Sigmoid colon (tissue), 4 donors: ENCODE measurements around the gene AK3.

Experiments
- CTCF ChIP-seq, 4 experiments: fragments of 450-650 bp in 3 of 4; fragments of 200-600 bp in 1 of 4; IDR thresholded peaks; one replicate each; pipeline ENCODE4 v1.5.1; 2016 to 2019; ENCODE audit warnings: antibody characterized with exemption in 4 of 4, mild to moderate bottlenecking in 3 of 4, moderate library complexity in 2 of 4
- EP300 ChIP-seq, 4 donors: sonication (generic); formaldehyde crosslinking; IDR thresholded peaks; one replicate each; pipeline ENCODE4 v1.6.1; 2017; ENCODE audit warnings: antibody characterized with exemption in 4 of 4

DNA sequence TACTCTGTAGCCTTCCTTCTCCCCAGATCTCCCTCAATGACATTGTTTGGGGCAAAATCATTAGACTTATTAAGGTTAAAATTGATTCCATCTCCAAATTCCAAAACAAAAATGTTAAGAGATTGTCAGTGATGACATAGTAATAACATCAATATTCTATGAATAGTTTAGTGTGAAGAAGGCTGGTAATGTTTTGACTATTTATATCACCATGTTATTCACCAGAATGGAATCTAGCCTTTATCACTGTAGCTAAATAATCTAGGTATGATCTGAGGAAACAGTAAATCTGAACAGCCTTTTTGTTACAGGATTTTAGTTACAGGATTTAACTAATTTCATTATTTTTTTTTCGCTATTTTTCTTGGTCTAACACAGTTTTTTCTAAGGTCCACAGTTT lies 79.8 kb downstream of the AK3 start:
- no peak for TF ChIP-seq CTCF (IDR thresholded peaks at IDR 0.05)
- TF ChIP-seq EP300 (IDR thresholded peaks at IDR 0.05): no peak
